SW 1271 (cell line): Measurements from ENCODE around the gene NMNAT2.

Source experiments
- DNase-seq, 2 experiments: peaks; one replicate each; lab custom pipeline; 2025; lab: John Stamatoyannopoulos, UW

Gene NMNAT2

GRCh38 chr1:183212870-183213269 is 205.3 kb downstream of the NMNAT2 start:
- DNase-seq: no peak

- DNase-seq: no peak
Observed at GRCh38 chr1:183210681-183211080, 207.5 kb downstream of the NMNAT2 start.

GRCh38 chr1:183209533-183210158 is 208.5 kb downstream of the NMNAT2 start:
- DNase-seq: peak in 1 of 2 experiments; percentile 8

GRCh38 chr1:183206538-183207122 is 211.6 kb downstream of the NMNAT2 start:
- DNase-seq: no peak

- no peak for DNase-seq
Observed at GRCh38 chr1:183205196-183205781, 212.9 kb downstream of the NMNAT2 start.

- DNase-seq: no peak
Observed at GRCh38 chr1:183203094-183203493, 215.1 kb downstream of the NMNAT2 start.

- no peak for DNase-seq
Observed at GRCh38 chr1:183200451-183200850, 217.7 kb downstream of the NMNAT2 start.

- DNase-seq: no peak
Observed at GRCh38 chr1:183199304-183199703, 218.9 kb downstream of the NMNAT2 start.

- no peak for DNase-seq
Observed at GRCh38 chr1:183198463-183198862, 219.7 kb downstream of the NMNAT2 start.
